Transverse colon (tissue), 4 donors: ENCODE measurements around the gene PHETA1. TPM values are rescaled to one million over a fixed set of nuclear protein-coding genes. Genes with fewer than 3 reads are reported as not detected.
"Not testable (repeated sequence)": the region's sequence is repeated elsewhere in the genome, so short reads cannot be mapped to it uniquely, and the experiment has no call there.

Experiments used
- DNase-seq: peaks from one replicate; pipeline ENCODE4 v3.0.0-alpha.2; 2019
- H3K27ac ChIP-seq, 4 donors: fragments of 200-600 bp; sonication (generic); 2 replicates each; pipeline ENCODE4 v1.5.1; 2016 to 2018; ENCODE audit warnings: inconsistent platforms in 4 of 4
- H3K27me3 ChIP-seq: fragments of 200-600 bp; sonication (generic); 2 replicates; pipeline ENCODE4 v1.5.1; 2017; ENCODE audit warnings: inconsistent platforms
- H3K36me3 ChIP-seq, 4 donors: fragments of 200-600 bp; sonication (generic); 2 replicates each; pipeline ENCODE4 v1.5.1; 2017 to 2019; ENCODE audit warnings: inconsistent platforms in 4 of 4
- H3K4me1 ChIP-seq, 4 donors: fragments of 200-600 bp; sonication (generic); 2 replicates each; pipeline ENCODE4 v1.5.1; 2017 to 2020; ENCODE audit warnings: inconsistent platforms in 4 of 4
- H3K4me3 ChIP-seq, 4 donors: fragments of 200-600 bp; sonication (generic); 1 replicate in 1 of 4; 2 replicates in 3 of 4; pipeline versions ENCODE4 v1.5.1 to v1.6.1; 2017 to 2019; ENCODE audit warnings: inconsistent platforms in 4 of 4
- H3K9me3 ChIP-seq, 2 donors: fragments of 200-600 bp; sonication (generic); 2 replicates each; pipeline ENCODE4 v1.5.1; 2017 to 2019; ENCODE audit warnings: inconsistent platforms in 2 of 2
- CTCF ChIP-seq, 5 experiments: fragments of 200-600 bp in 3 of 5; fragments of 450-650 bp in 2 of 5; sonication (generic) in 3 of 5; IDR thresholded peaks; 1 replicate in 2 of 5; 2 replicates in 3 of 5; pipeline ENCODE4 v1.5.1; 2016 to 2017; ENCODE audit warnings: antibody characterized with exemption in 5 of 5, inconsistent platforms in 3 of 5, mild to moderate bottlenecking in 2 of 5, moderate library complexity in 1 of 5
- EP300 ChIP-seq: sonication (generic); formaldehyde crosslinking; IDR thresholded peaks from one replicate; pipeline ENCODE4 v1.6.1; 2017; ENCODE audit warnings: antibody characterized with exemption, low read depth
- POLR2A ChIP-seq: fragments of 450-650 bp; IDR thresholded peaks from one replicate; pipeline ENCODE4 v1.6.1; 2016; ENCODE audit warnings: antibody characterized with exemption, mild to moderate bottlenecking, moderate library complexity
- POLR2AphosphoS5 ChIP-seq, 3 donors: sonication (generic); formaldehyde crosslinking; IDR thresholded peaks; one replicate each; pipeline ENCODE4 v1.6.1; 2016; ENCODE audit warnings: antibody characterized with exemption in 3 of 3
- WGBS, 2 donors: methylation state at CpG; one replicate each; pipeline ENCODE4 v1.1.5; 2018; ENCODE audit warnings: low coverage in 1 of 2; 5-methylcytosine and 5-hydroxymethylcytosine counted together
- in situ Hi-C, 4 donors: fragments of 200-750 bp; cut with MboI; loops; one replicate each; pipeline versions ENCODE4 v1.15.0 to v1.15.1; 2017; ENCODE audit warnings: low sequenced_read_pairs in 3 of 4, low pct_ligation_motif_present in 1 of 4, low pct_unique_long_range_greater_than_20kb in 1 of 4
- intact Hi-C: fragments of 100-400 bp; cut with DNase I; formaldehyde crosslinking; loops from one replicate; pipeline ENCODE4 v1.15.1; 2023; ENCODE audit warnings: low total_unique reads
- total RNA-seq, 4 donors: library from RNA; depleted of rRNA; stranded (reverse); fragments of >200 nt; gene quantifications; one replicate each; pipeline ENCODE4 v1.1.0, GENCODE V29; 2016

Gene PHETA1
- total RNA-seq, 4 donors from 2014 or later, result 22.4 to 34.8 (median 28.1) TPM

GRCh38 chr12:111337371-111337770 is 31.5 kb downstream of the PHETA1 start:
- Histone ChIP-seq H3K4me3 (no peak overlapping the region), H3K36me3 (no peaks in the 10 kb centered on the region), H3K4me1 (no peaks in the 10 kb centered on the region), H3K9me3 (no peaks in the 10 kb centered on the region), H3K27ac (no peak overlapping the region), H3K27me3 (no peaks in the 10 kb centered on the region)
- TF ChIP-seq CTCF (IDR thresholded peaks at IDR 0.05) (no peak), POLR2AphosphoS5 (IDR thresholded peaks at IDR 0.05) (no peak), EP300 (no peak), POLR2A (no peak)
- in situ Hi-C loops, result no loop called here
- DNase-seq, result no peak
- 79 to 90% methylated on average over 3 to 5 of the region's 5 CpGs for WGBS, 2 donors
- intact Hi-C loops, result no loop called here

GRCh38 chr12:111336411-111336810 is 32.5 kb downstream of the PHETA1 start:
- H3K4me3 ChIP-seq, H3K27me3 ChIP-seq, H3K27ac ChIP-seq, H3K9me3 ChIP-seq, in situ Hi-C loops, intact Hi-C loops, DNase-seq, H3K4me1 ChIP-seq, H3K36me3 ChIP-seq: not testable (repeated sequence)
- WGBS, 2 donors, result 74 to 88% methylated on average over 4 to 6 of the region's 6 CpGs

DNA sequence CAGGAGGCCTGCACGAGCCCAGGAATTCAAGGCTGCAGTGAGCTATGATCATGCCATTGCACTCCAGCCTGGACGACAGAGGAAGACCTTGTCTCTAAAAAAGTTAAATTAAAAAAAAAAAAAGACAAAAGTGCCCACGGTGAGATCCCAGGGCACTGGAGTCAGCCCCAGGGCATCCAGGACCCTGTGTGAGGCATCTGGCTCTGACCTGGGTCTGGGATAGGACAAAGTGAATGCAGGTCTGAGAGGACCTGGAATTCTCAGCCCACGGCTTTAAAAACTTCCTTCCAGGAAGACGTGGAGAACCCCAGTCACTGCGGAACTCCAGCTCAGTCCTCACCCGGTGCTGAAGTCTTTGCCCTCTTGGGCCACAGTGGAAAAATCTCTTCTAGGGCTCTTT is 33.1 kb downstream of the PHETA1 start:
- in situ Hi-C loops (no loop called here), intact Hi-C loops (no loop called here)
- no peak for DNase-seq
- no peak overlapping the region for H3K27ac ChIP-seq
- no peak overlapping the region for H3K4me3 ChIP-seq
- H3K27me3 ChIP-seq, result no peaks in the 10 kb centered on the region
- TF ChIP-seq POLR2A, result no peak
- TF ChIP-seq CTCF (IDR thresholded peaks at IDR 0.05), result no peak
- no peak for TF ChIP-seq EP300
- TF ChIP-seq POLR2AphosphoS5 (IDR thresholded peaks at IDR 0.05), result no peak
- 55 to 75% methylated on average over 2 to 7 of the region's 7 CpGs for WGBS, 2 donors
- no peaks in the 10 kb centered on the region for H3K4me1 ChIP-seq
- H3K36me3 ChIP-seq, result no peaks in the 10 kb centered on the region
- no peaks in the 10 kb centered on the region for H3K9me3 ChIP-seq

- in situ Hi-C loops, H3K27ac ChIP-seq, H3K36me3 ChIP-seq, H3K4me1 ChIP-seq, DNase-seq, H3K27me3 ChIP-seq, H3K4me3 ChIP-seq, H3K9me3 ChIP-seq, intact Hi-C loops: not testable (repeated sequence)
- 70 to 87% methylated on average over 2 to 10 of the region's 10 CpGs for WGBS, 2 donors
Observed at GRCh38 chr12:111335301-111335700, 33.6 kb downstream of the PHETA1 start.

DNA sequence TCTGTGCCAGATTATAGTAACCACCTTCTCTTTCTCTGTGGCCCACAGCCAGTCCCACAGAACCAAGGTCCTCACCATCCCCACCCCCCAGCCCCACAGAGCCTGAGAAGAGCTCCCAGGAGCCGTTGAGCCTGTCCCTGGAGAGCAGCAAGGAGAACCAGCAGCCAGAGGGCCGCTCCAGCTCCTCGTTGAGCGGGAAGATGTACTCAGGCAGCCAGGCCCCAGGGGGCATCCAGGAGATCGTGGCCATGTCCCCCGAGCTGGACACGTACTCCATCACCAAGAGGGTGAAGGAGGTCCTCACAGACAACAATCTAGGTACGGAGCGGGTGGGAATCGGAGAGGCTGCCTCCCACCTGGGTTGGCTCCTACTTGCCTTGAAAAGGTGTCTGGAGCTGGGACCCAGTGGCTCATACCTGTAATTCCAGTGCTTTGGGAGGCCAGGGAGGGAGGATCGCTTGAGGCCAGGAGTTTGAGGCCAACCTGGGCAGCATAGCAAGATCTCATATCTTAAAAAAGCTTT is 34.4 kb downstream of the PHETA1 start:
- H3K9me3 ChIP-seq, result no peaks in the 10 kb centered on the region
- intact Hi-C loops (no loop called here), in situ Hi-C loops (no loop called here)
- no peak for DNase-seq
- H3K27ac ChIP-seq, result no peak overlapping the region
- WGBS, 2 donors, result 85 to 87% methylated on average over 3 to 11 of the region's 11 CpGs
- H3K4me1 ChIP-seq, result no peaks in the 10 kb centered on the region
- H3K27me3 ChIP-seq, result peaks cover 7% of the 10 kb centered on the region
- H3K4me3 ChIP-seq, result no peak overlapping the region
- TF ChIP-seq POLR2A (no peak), POLR2AphosphoS5 (IDR thresholded peaks at IDR 0.05) (no peak), EP300 (no peak), CTCF (IDR thresholded peaks at IDR 0.05) (no peak)
- H3K36me3 ChIP-seq, result no peaks in the 10 kb centered on the region
